GM12891 (cell line): ENCODE results near the gene PRR7.

Source experiments
- DNase-seq: peaks from one replicate; pipeline ENCODE4 v3.0.0; 2011; ENCODE audit warnings: low spot score; ENCODE audit not compliant: insufficient read length
- FAIRE-seq: peaks from 2 replicates; lab custom pipeline; 2011; peaks lifted over from hg19 to GRCh38; lab: Jason Lieb, UNC
- PAX5 ChIP-seq: IDR thresholded peaks from 2 replicates; pipeline ENCODE4 v1.6.1; 2011; ENCODE audit warnings: low read length, moderate library complexity, mild to moderate bottlenecking; ENCODE audit not compliant: insufficient read depth, severe bottlenecking
- POLR2A ChIP-seq: IDR thresholded peaks from 2 replicates; pipeline ENCODE4 v1.6.1; 2011; ENCODE audit warnings: low read depth, low read length, control low read depth
- POLR2AphosphoS5 ChIP-seq: IDR thresholded peaks from 2 replicates; pipeline ENCODE4 v1.6.1; 2011; ENCODE audit warnings: low read depth, low read length, control low read depth
- POU2F2 ChIP-seq: IDR thresholded peaks from 2 replicates; pipeline ENCODE4 v1.6.1; 2011; ENCODE audit warnings: low read depth, mild to moderate bottlenecking, control low read depth, low read length, moderate library complexity
- SPI1 ChIP-seq: IDR thresholded peaks from 2 replicates; pipeline ENCODE4 v1.6.1; 2011; ENCODE audit warnings: low read depth, low read length, control low read depth
- TAF1 ChIP-seq: IDR thresholded peaks from 2 replicates; pipeline ENCODE4 v1.6.1; 2011; ENCODE audit warnings: low read depth, low read length, control low read depth

Gene PRR7

DNA sequence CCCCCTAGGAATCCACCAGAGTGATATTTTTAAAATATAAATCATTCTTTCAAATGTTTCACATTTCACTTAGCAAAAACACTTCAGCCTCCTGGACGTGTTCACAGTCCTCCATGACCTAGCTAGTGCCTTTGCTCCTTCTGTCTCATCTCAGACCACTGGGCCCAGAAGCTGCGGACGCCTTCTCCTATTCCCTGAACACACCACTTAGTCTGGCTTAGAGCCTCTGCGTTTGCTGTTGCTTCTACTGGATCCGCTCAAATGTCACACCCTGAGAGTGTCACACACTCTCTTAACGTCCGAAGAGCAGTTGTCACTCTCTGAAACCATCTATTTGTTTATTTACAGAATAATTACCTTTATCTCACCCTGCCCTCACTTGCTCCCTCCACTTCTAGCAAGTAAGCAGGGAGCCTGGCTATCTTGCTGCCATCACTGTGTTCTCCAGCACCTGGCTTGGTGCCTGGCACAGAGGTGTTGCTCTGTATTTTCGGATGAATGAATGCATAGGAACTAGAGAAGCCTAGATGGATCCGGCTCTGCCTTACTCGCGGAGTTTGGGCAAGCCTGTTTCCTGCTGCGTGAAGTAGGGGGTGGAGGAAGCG is 21.3 kb upstream of the PRR7 start:
- DNase-seq (no peak), FAIRE-seq (no peak)
- no peak for TF ChIP-seq POLR2A
- no peak for TF ChIP-seq POU2F2
- no peak for TF ChIP-seq PAX5
- no peak for TF ChIP-seq SPI1
- no peak for TF ChIP-seq TAF1
- TF ChIP-seq POLR2AphosphoS5, result no peak

- DNase-seq (peak; percentile 94), FAIRE-seq (peak; percentile 94)
Measured at GRCh38 chr5:177425801-177426565, 20.6 kb upstream of the PRR7 start.

DNA sequence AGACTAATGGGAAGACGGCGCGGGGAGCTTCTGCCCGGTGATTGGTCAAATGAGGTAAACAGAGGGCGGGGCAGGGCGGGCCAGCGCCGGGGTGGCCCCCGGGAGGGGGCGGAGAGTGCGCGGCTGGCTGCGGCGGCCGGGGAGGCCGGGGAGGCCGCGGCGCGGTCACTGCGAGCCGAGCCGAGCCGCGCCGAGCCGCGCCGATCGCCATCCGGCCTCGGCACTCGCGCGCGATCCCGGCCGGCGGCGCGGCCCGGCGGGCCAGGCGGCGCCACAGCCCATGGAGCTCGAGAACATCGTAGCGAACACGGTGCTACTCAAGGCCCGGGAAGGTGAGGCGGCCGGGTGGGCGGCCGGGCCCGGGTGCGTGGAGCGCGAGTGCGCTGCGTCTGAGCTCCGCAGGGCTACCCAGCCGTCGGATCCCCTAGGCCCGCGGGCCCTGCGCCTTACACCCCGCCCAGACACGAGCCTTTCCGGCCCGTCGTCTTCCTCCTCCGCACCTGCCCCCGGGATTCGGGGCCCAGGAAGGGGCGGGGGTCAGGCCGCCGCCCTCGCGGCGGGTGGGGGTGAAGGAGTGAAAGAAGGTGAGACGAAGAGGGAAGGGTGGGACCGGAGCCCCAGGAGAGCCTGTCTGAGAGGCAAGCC is 19.9 kb upstream of the PRR7 start, which contains the start of gene GRK6:
GRK6 (plus strand) TSS at position 111 of the 645 bp plus-strand sequence; CDS start at position 281, 170 bp downstream.
- FAIRE-seq (peak; percentile 63), DNase-seq (no peak)
- TF ChIP-seq POLR2A (peak; percentile 38; the same call in 1 of the 2 replicates), POU2F2 (no peak), TAF1 (peak; percentile 39; the same call in 1 of the 2 replicates)

More at GRCh38 chr5:177425801-177426565, 20.6 kb upstream of the PRR7 start:
- TF ChIP-seq PAX5 (no peak), SPI1 (no peak), POLR2A (peak; percentile 92), TAF1 (peak; percentile 73), POLR2AphosphoS5 (peak; percentile 88; the same call in 1 of the 2 replicates), POU2F2 (no peak)

DNA sequence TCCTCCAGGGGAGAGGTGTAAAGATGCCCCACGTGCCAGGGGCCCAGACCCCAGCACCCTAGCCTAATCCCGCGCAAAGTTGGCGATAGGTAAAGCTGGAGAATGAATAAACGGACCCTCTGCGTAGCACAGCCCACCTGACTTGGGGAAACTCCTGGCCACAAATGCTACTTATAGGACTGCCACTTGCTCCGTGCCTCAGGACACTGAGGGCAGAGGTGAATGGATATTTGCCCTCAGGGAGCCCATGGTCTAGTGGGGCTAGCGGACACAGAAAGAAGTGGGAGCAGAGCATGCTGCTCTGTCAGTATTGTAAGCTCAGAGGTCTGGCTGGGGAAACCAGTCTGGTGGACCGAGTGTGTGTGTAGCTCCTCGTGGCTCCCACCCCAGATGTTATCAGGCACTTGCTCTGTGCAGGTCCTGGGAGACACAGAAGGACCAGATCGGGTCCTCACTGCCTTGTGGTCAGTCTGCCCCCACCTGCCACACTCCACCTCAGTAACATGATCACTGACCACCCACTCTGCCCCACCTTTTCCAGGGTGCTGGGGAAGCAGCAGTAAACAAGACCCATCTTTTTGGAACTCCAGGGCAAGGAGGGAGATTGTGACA is 19.3 kb upstream of the PRR7 start:
- TF ChIP-seq TAF1 (0 out of 2 replicates have a peak, but pooled peaks have one; percentile 13), POLR2AphosphoS5 (no peak), POLR2A (peak; percentile 59; the same call in 1 of the 2 replicates)
- DNase-seq (no peak), FAIRE-seq (peak; percentile 23)

DNA sequence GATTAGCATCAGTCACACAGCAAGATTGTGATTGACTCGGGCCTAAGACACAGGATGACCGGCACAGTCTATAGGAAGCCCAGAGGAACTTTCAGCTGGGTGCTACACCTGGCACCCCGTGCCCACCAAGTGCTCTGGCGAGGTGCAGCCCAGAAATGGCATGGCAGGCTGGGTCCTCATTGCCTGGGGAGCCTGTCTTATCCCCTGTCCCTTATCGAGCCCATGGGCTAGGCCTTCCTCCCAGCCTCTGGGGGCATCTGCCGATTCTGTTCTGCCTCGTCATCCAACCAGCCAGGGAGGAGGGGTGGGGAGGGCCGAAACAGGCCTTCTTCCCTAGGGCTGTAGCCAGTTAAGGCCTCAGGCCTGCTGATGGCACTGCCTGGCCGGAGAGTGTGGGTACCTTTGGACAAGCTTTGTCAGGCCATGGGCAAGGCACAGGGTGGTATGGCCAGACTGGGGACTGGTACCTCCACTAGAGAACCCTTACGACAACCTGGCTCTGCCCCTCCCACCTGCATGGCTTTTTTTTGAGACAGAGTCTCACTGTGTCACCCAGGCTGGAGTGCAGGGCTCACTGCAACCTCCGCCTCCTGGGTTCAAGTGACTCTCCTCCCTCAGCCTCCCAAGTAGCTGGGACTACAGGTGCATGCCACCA is 18.6 kb upstream of the PRR7 start:
- FAIRE-seq, result no peak
- DNase-seq, result no peak
- TF ChIP-seq POLR2A, result no peak; the same call in 1 of the 2 replicates
- no peak for TF ChIP-seq PAX5
- TF ChIP-seq TAF1, result no peak
- peak; percentile 60; the same call in 1 of the 2 replicates for TF ChIP-seq POLR2AphosphoS5
- no peak for TF ChIP-seq SPI1
- no peak for TF ChIP-seq POU2F2

GRCh38 chr5:177428574-177429217 is 17.9 kb upstream of the PRR7 start:
- TF ChIP-seq TAF1, result no peak
- TF ChIP-seq SPI1, result no peak
- TF ChIP-seq POLR2A, result no peak; the same call in 1 of the 2 replicates
- no peak for TF ChIP-seq POLR2AphosphoS5
- TF ChIP-seq PAX5, result no peak
- TF ChIP-seq POU2F2, result no peak
- FAIRE-seq, result no peak
- DNase-seq, result no peak

- DNase-seq (no peak), FAIRE-seq (peak; percentile 89)
- TF ChIP-seq SPI1, result no peak
- TF ChIP-seq TAF1, result no peak
- TF ChIP-seq POU2F2, result peak; percentile 89
- 0 out of 2 replicates have a peak, but pooled peaks have one; percentile 31 for TF ChIP-seq POLR2AphosphoS5
- no peak for TF ChIP-seq PAX5
- peak; percentile 52; the same call in 1 of the 2 replicates for TF ChIP-seq POLR2A
Measured at GRCh38 chr5:177429248-177430040, 17.2 kb upstream of the PRR7 start.

- FAIRE-seq, result peak; percentile 69
- DNase-seq, result no peak
- TF ChIP-seq POLR2A (no peak), POLR2AphosphoS5 (no peak), PAX5 (no peak), POU2F2 (no peak), TAF1 (no peak), SPI1 (no peak)
Measured at GRCh38 chr5:177430140-177430951, 16.3 kb upstream of the PRR7 start.
